ENCODE data around the gene PLA2G4A. TPM values are rescaled to one million over a fixed set of nuclear protein-coding genes. Genes with fewer than 3 reads are reported as not detected.

Gene PLA2G4A
- total and polyA plus RNA-seq, 2 donors (not counting 3 experiments of a cell fraction or from before 2014, with no cell fraction given) = 8.2 to 13.3 TPM

DNA sequence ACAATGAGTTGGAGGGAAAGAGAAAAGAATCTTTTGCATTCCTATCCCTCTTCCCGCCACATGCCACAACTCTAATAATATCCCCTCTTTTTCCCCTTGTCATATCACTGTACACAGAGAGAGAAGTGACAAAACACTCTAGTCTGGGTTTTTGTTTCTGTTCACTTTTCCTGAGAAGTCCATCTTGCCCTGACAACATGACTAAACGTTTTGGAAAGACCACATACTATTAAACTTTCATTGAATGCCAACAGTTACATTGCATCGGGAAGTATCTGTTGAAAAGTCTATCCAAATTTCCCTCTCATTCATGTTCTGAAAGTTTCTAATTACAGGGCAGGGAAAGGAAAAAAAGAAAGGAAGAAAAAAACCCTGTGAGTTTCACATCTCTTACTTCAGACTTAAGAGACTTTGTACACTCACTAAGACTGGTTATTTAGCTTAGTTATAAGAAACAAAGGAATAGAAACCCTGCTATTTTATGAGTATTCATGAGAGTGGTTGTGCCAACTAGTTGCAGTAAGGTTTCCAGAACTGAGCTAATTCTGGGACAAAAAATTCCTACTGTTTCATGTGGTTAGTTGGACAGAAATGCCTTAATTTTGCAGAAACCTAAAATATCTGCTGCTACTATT, 16.9 kb downstream of the PLA2G4A start:
- CTCF ChIA-PET = no interaction called here
- TF ChIP-seq POLR2AphosphoS5 (IDR thresholded peaks at IDR 0.05; ENCODE audit: insufficient read depth, low read depth, low read length) (no peak), FOS (IDR thresholded peaks at IDR 0.05; ENCODE audit: borderline replicate concordance, insufficient read depth, low read length) (no peak), EZH2 (IDR thresholded peaks at IDR 0.05; ENCODE audit: borderline replicate concordance, low read depth, low read length, severe bottlenecking) (no peak), MYC (IDR thresholded peaks at IDR 0.05; ENCODE audit: low read depth, low read length) (no peak), JUN (IDR thresholded peaks at IDR 0.05; ENCODE audit: borderline replicate concordance, insufficient read depth, insufficient read length, low read depth) (no peak), GATA2 (IDR thresholded peaks at IDR 0.05; ENCODE audit: insufficient read depth, insufficient read length, low read depth, low read length) (no peak), POLR2A (IDR thresholded peaks at IDR 0.05; ENCODE audit: low read depth, low read length) (no peak)
- TF ChIP-seq, protein P1, sequence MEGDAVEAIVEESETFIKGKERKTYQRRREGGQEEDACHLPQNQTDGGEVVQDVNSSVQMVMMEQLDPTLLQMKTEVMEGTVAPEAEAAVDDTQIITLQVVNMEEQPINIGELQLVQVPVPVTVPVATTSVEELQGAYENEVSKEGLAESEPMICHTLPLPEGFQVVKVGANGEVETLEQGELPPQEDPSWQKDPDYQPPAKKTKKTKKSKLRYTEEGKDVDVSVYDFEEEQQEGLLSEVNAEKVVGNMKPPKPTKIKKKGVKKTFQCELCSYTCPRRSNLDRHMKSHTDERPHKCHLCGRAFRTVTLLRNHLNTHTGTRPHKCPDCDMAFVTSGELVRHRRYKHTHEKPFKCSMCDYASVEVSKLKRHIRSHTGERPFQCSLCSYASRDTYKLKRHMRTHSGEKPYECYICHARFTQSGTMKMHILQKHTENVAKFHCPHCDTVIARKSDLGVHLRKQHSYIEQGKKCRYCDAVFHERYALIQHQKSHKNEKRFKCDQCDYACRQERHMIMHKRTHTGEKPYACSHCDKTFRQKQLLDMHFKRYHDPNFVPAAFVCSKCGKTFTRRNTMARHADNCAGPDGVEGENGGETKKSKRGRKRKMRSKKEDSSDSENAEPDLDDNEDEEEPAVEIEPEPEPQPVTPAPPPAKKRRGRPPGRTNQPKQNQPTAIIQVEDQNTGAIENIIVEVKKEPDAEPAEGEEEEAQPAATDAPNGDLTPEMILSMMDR (IDR thresholded peaks at IDR 0.05; ENCODE audit: extremely low read depth in 1 of 2, insufficient read depth in 1 of 2, low read depth in 1 of 2, low read length in 2 of 2) = no peak
- TF ChIP-seq, protein P2, sequence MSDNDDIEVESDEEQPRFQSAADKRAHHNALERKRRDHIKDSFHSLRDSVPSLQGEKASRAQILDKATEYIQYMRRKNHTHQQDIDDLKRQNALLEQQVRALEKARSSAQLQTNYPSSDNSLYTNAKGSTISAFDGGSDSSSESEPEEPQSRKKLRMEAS (IDR thresholded peaks at IDR 0.05; ENCODE audit: insufficient read depth, insufficient read length) = no peak
- H3K79me2 ChIP-seq (ENCODE audit: control insufficient read depth, insufficient read depth, low read length) = no peaks in the 10 kb centered on the region
- FAIRE-seq (no peak), DNase-seq (ENCODE audit: low read depth, low spot score) (no peak)
- POLR2A ChIA-PET = no interaction called here
- H3K4me2 ChIP-seq (ENCODE audit: insufficient read depth, low read length) = no peak overlapping the region
- no peaks in the 10 kb centered on the region for H3K27me3 ChIP-seq (ENCODE audit: control insufficient read depth in 2 of 2, insufficient read depth in 2 of 2, low read length in 2 of 2)
- H3K9me3 ChIP-seq (replicated peaks; ENCODE audit: control insufficient read depth, insufficient read depth, low read length) = no peaks in the 10 kb centered on the region
- intact Hi-C loops (cut with micrococcal nuclease) (no loop called here), dilution Hi-C loops (cut with MboI; ENCODE audit: extremely low pct_ligation_motif_present, low sequenced_read_pairs) (no loop called here)
- H3K4me1 ChIP-seq (ENCODE audit: control insufficient read depth, extremely low read depth, insufficient read depth, low read length) = no peaks in the 10 kb centered on the region
- H2AFZ ChIP-seq (ENCODE audit: low read depth, low read length) = no peak overlapping the region
- H3K4me3 ChIP-seq (replicated peaks in 1 of 3; ENCODE audit: insufficient read depth in 1 of 3, low read depth in 1 of 3, low read length in 3 of 3) = no peak overlapping the region
- no peak overlapping the region for H3K27ac ChIP-seq (ENCODE audit: insufficient read depth, low read depth, low read length)
- no peaks in the 10 kb centered on the region for H3K9me1 ChIP-seq (replicated peaks; ENCODE audit: control insufficient read depth, extremely low read depth, insufficient read depth, low read length)
- H4K20me1 ChIP-seq (replicated peaks; ENCODE audit: control insufficient read depth, extremely low read depth, insufficient read depth, low read length) = no peaks in the 10 kb centered on the region
- no TSS peak for BruUV-seq (replicated peaks)
- no peak overlapping the region for H3K9ac ChIP-seq (replicated peaks; ENCODE audit: extremely low read depth, insufficient read depth, low read length)
- H3K36me3 ChIP-seq (ENCODE audit: control insufficient read depth in 2 of 2, extremely low read depth in 1 of 2, insufficient read depth in 2 of 2, low read length in 2 of 2) = no peaks in the 10 kb centered on the region
